NB4 (cell line): ENCODE data around the gene SENP3.

ENCODE experiments used
- DNase-seq: peaks from one replicate; pipeline ENCODE4 v3.0.0; 2010; ENCODE audit warnings: low read depth
- H3K4me3 ChIP-seq: one replicate; pipeline ENCODE4 v1.5.1; 2011; ENCODE audit warnings: mild to moderate bottlenecking, low read depth, low read length, moderate library complexity
- CTCF ChIP-seq: IDR thresholded peaks from one replicate; pipeline ENCODE4 v1.5.1; 2012; ENCODE audit warnings: low read depth, low read length
- MAX ChIP-seq: IDR thresholded peaks from 2 replicates; pipeline ENCODE4 v1.6.1; 2011; ENCODE audit warnings: low read depth, low read length
- MYC ChIP-seq: IDR thresholded peaks from 2 replicates; pipeline ENCODE4 v1.6.1; 2011; ENCODE audit warnings: low read depth, low read length
- POLR2A ChIP-seq: IDR thresholded peaks from 2 replicates; pipeline ENCODE4 v1.6.1; 2011; ENCODE audit warnings: mild to moderate bottlenecking; ENCODE audit not compliant: insufficient read length; ENCODE audit errors: extremely low read depth

Gene SENP3

GRCh38 chr17:7559320-7560171, 2.2 kb upstream of the SENP3 start:
- no peak for DNase-seq
- TF ChIP-seq MYC, result no peak
- no peak for TF ChIP-seq MAX
- TF ChIP-seq CTCF, result no peak
- TF ChIP-seq POLR2A, result no peak
- peak overlapping the region; percentile 21 for H3K4me3 ChIP-seq

- H3K4me3 ChIP-seq, result peak overlapping the region; percentile 16
- DNase-seq, result no peak
Measured at GRCh38 chr17:7560172-7561027, 1.3 kb upstream of the SENP3 start.

GRCh38 chr17:7561028-7561575, 617 bp upstream of the SENP3 start:
- peak; percentile 83 for DNase-seq
- TF ChIP-seq MAX, result 0 out of 2 replicates have a peak, but pooled peaks have one; percentile 34
- TF ChIP-seq CTCF, result peak; percentile 42
- 0 out of 2 replicates have a peak, but pooled peaks have one; percentile 59 for TF ChIP-seq MYC
- TF ChIP-seq POLR2A, result no peak
- H3K4me3 ChIP-seq, result peak overlapping the region; percentile 65

More at GRCh38 chr17:7560172-7561027, 1.3 kb upstream of the SENP3 start:
- no peak for TF ChIP-seq POLR2A
- no peak for TF ChIP-seq MAX
- TF ChIP-seq MYC, result no peak
- no peak for TF ChIP-seq CTCF

- DNase-seq, result no peak
- no peak for TF ChIP-seq CTCF
- TF ChIP-seq MYC, result no peak
- TF ChIP-seq MAX, result no peak
- TF ChIP-seq POLR2A, result no peak
- peak overlapping the region; percentile 88 for H3K4me3 ChIP-seq
Measured at GRCh38 chr17:7562208-7562605, 488 bp downstream of the SENP3 start.

GRCh38 chr17:7563115-7563869, 1.6 kb downstream of the SENP3 start:
- no peak for DNase-seq
- TF ChIP-seq POLR2A (no peak), MYC (no peak), CTCF (no peak), MAX (no peak)
- H3K4me3 ChIP-seq, result peak overlapping the region; percentile 88
